Measurements from ENCODE around the gene HS3ST4. TPM values are rescaled to one million over a fixed set of nuclear protein-coding genes. Genes with fewer than 3 reads are reported as not detected.

The HS3ST4 gene
- total RNA-seq, 5 donors from 2014 or later (not counting 1 experiment from before 2014, with no cell fraction given): not detected

DNA sequence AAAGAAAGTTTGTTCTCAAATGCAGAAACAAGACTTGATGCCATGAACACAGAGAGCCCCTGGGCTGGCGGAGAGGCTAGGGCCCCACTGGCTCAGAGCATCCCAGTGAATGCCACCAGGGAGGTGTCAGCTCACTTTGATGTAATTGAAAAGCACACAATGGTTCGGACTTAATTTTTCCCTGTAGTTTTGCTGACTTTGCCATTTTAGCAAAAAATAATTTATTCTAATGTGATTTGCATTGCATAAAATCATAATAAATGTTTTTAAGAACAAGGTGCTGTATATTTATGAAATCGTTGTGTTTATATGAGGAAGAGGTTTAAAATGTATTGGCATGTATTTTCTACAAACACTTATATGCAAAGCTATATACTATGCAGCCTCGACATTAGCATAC, 140.5 kb downstream of the HS3ST4 start:
- Mint-ChIP-seq H3K36me3 (no peaks in the 10 kb centered on the region), H3K4me1 (no peaks in the 10 kb centered on the region), H3K9me3 (no peaks in the 10 kb centered on the region), H3K27me3 (peaks cover 15 to 17% of the 10 kb centered on the region in 2 donors), H3K27ac (no peak overlapping the region), H3K4me3 (no peak overlapping the region)
- Histone ChIP-seq H3K27ac (ENCODE audit: low read length) (no peak overlapping the region), H3K9me3 (no peaks in the 10 kb centered on the region), H3K4me1 (ENCODE audit: control insufficient read depth in 1 of 2, extremely low read depth in 1 of 2, insufficient read depth in 2 of 2, low read length in 2 of 2) (no peaks in the 10 kb centered on the region), H3K27me3 (replicated peaks in 1 of 2; ENCODE audit: control insufficient read depth in 2 of 2, extremely low read depth in 1 of 2, insufficient read depth in 2 of 2, low read length in 1 of 2) (peaks cover 4 to 9% of the 10 kb centered on the region in 2 experiments), H3K4me3 (ENCODE audit: control insufficient read depth in 1 of 2, extremely low read depth in 1 of 2, low read length in 1 of 2) (no peak overlapping the region), H3K36me3 (ENCODE audit: control insufficient read depth in 2 of 2, extremely low read depth in 1 of 2, insufficient read depth in 1 of 2, low read length in 1 of 2) (no peaks in the 10 kb centered on the region)
- ATAC-seq (replicated peaks in 1 of 4): no peak
- no peak for DNase-seq
- POLR2A ChIA-PET: no interaction called here
- WGBS (ENCODE audit: insufficient coverage): 100% methylated on average over 1 of the region's 4 CpGs
- CTCF ChIA-PET: no interaction called here

GRCh38 chr16:25834101-25834500, 142.3 kb downstream of the HS3ST4 start:
- no CpG with 5 or more reads among the region's 1 CpG for WGBS (ENCODE audit: insufficient coverage)
- no peak for DNase-seq
- no peak overlapping the region for H3K27ac ChIP-seq (ENCODE audit: low read length)
- H3K27me3 ChIP-seq (replicated peaks in 1 of 2; ENCODE audit: control insufficient read depth in 2 of 2, extremely low read depth in 1 of 2, insufficient read depth in 2 of 2, low read length in 1 of 2): peaks cover 4 to 9% of the 10 kb centered on the region in 2 experiments
- POLR2A ChIA-PET: no interaction called here
- H3K9me3 ChIP-seq: no peaks in the 10 kb centered on the region
- Mint-ChIP-seq H3K36me3 (no peaks in the 10 kb centered on the region), H3K9me3 (no peaks in the 10 kb centered on the region), H3K27ac (no peak overlapping the region), H3K4me1 (peaks cover 0 to 3% (median 2%) of the 10 kb centered on the region in 3 donors), H3K4me3 (no peak overlapping the region), H3K27me3 (peaks cover 19% of the 10 kb centered on the region in 2 donors)
- peaks cover 0 to 4% of the 10 kb centered on the region in 2 experiments for H3K4me1 ChIP-seq (ENCODE audit: control insufficient read depth in 1 of 2, extremely low read depth in 1 of 2, insufficient read depth in 2 of 2, low read length in 2 of 2)
- no peak overlapping the region for H3K4me3 ChIP-seq (ENCODE audit: control insufficient read depth in 1 of 2, extremely low read depth in 1 of 2, low read length in 1 of 2)
- CTCF ChIA-PET: no interaction called here
- no peaks in the 10 kb centered on the region for H3K36me3 ChIP-seq (ENCODE audit: control insufficient read depth in 2 of 2, extremely low read depth in 1 of 2, insufficient read depth in 1 of 2, low read length in 1 of 2)
- ATAC-seq (replicated peaks in 1 of 4): no peak

GRCh38 chr16:25835126-25835525, 143.4 kb downstream of the HS3ST4 start:
- Mint-ChIP-seq H3K4me1 (peaks cover 0 to 3% (median 2%) of the 10 kb centered on the region in 3 donors), H3K27ac (no peak overlapping the region), H3K9me3 (no peaks in the 10 kb centered on the region), H3K27me3 (peaks cover 17 to 18% of the 10 kb centered on the region in 2 donors), H3K36me3 (no peaks in the 10 kb centered on the region), H3K4me3 (no peak overlapping the region)
- peaks cover 4 to 5% of the 10 kb centered on the region in 2 experiments for H3K27me3 ChIP-seq (replicated peaks in 1 of 2; ENCODE audit: control insufficient read depth in 2 of 2, extremely low read depth in 1 of 2, insufficient read depth in 2 of 2, low read length in 1 of 2)
- DNase-seq (no peak), ATAC-seq (replicated peaks in 1 of 4) (no peak)
- H3K9me3 ChIP-seq: no peaks in the 10 kb centered on the region
- no peak overlapping the region for H3K4me3 ChIP-seq (ENCODE audit: control insufficient read depth in 1 of 2, extremely low read depth in 1 of 2, low read length in 1 of 2)
- H3K4me1 ChIP-seq (ENCODE audit: control insufficient read depth in 1 of 2, extremely low read depth in 1 of 2, insufficient read depth in 2 of 2, low read length in 2 of 2): peaks cover 0 to 4% of the 10 kb centered on the region in 2 experiments
- WGBS (ENCODE audit: insufficient coverage): 40% methylated on average over 1 of the region's 2 CpGs
- ChIA-PET CTCF (no interaction called here), POLR2A (no interaction called here)
- no peaks in the 10 kb centered on the region for H3K36me3 ChIP-seq (ENCODE audit: control insufficient read depth in 2 of 2, extremely low read depth in 1 of 2, insufficient read depth in 1 of 2, low read length in 1 of 2)
- no peak overlapping the region for H3K27ac ChIP-seq (ENCODE audit: low read length)

DNA sequence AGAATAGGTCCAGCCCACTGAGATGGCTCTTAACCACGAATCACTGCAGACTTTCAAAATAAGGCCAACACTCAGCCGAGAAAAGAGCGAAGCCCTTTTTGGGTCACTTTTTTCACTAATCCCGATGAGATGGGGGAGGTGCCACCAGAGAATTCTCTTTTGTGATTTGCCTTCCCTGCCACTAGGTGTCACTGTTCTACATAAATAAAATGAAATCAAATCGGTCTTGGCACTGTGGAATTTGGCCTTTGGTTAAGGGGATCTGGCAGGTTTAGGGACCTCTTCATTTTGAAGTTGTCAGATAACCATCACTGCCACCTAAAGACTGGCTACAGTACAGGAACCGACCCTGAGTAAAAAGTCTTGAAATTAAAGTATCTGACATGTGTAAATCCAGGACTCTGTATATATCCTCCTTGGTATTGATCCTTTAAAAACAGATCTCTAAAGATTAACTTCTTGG, 147.0 kb downstream of the HS3ST4 start:
- peaks cover 8% of the 10 kb centered on the region in 2 donors for H3K27me3 Mint-ChIP-seq
- H3K4me1 ChIP-seq (ENCODE audit: control insufficient read depth in 1 of 2, extremely low read depth in 1 of 2, insufficient read depth in 2 of 2, low read length in 2 of 2): peaks cover 0 to 4% of the 10 kb centered on the region in 2 experiments
- H3K4me3 Mint-ChIP-seq: no peak overlapping the region
- no peak overlapping the region for H3K4me3 ChIP-seq (ENCODE audit: control insufficient read depth in 1 of 2, extremely low read depth in 1 of 2, low read length in 1 of 2)
- no CpG with 5 or more reads among the region's 6 CpGs for WGBS (ENCODE audit: insufficient coverage)
- H3K36me3 ChIP-seq (ENCODE audit: control insufficient read depth in 2 of 2, extremely low read depth in 1 of 2, insufficient read depth in 1 of 2, low read length in 1 of 2): no peaks in the 10 kb centered on the region
- H3K9me3 Mint-ChIP-seq: no peaks in the 10 kb centered on the region
- H3K36me3 Mint-ChIP-seq: no peaks in the 10 kb centered on the region
- no peak overlapping the region for H3K27ac ChIP-seq (ENCODE audit: low read length)
- peak in 1 of 4 experiments; percentile 19 for ATAC-seq (replicated peaks in 1 of 4)
- H3K9me3 ChIP-seq: no peaks in the 10 kb centered on the region
- H3K27me3 ChIP-seq (replicated peaks in 1 of 2; ENCODE audit: control insufficient read depth in 2 of 2, extremely low read depth in 1 of 2, insufficient read depth in 2 of 2, low read length in 1 of 2): peaks cover 0 to 4% of the 10 kb centered on the region in 2 experiments
- CTCF ChIA-PET: no interaction called here
- H3K27ac Mint-ChIP-seq: no peak overlapping the region
- peak in 13 of 35 experiments; percentile 1 to 59 (median 7) for DNase-seq
- peaks cover 0 to 3% (median 2%) of the 10 kb centered on the region in 3 donors for H3K4me1 Mint-ChIP-seq
- POLR2A ChIA-PET: no interaction called here

GRCh38 chr16:25841761-25842160, 150.0 kb downstream of the HS3ST4 start:
- POLR2A ChIA-PET: no interaction called here
- WGBS (ENCODE audit: insufficient coverage): 50% methylated on average over 1 of the region's 3 CpGs
- H3K36me3 Mint-ChIP-seq: no peaks in the 10 kb centered on the region

DNA sequence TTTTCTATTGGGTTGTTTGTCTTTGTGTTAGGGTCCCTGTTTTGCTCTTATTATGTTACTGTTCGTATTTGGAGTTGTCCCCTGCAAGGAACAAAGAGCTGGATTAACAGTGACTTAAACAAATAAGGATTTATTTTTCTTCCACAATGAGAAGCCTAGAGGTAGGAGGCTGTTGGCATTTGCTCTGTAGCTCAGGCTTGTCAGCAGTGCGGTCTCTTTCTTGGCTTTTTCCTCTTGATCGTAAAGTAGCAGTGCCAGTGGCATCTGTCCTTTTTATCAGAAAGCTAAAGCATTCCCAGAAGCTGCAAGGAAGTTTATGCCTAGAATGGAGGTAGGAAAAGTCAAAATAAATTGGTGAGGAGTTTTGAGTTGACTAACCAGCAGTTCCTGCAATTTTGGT, 154.1 kb downstream of the HS3ST4 start:
- Mint-ChIP-seq H3K27ac (no peak overlapping the region), H3K36me3 (no peaks in the 10 kb centered on the region), H3K4me1 (no peaks in the 10 kb centered on the region), H3K27me3 (peaks cover 0 to 15% of the 10 kb centered on the region in 2 donors), H3K9me3 (peaks cover 0 to 5% (median 0%) of the 10 kb centered on the region in 3 donors), H3K4me3 (no peak overlapping the region)
- Histone ChIP-seq H3K4me1 (ENCODE audit: control insufficient read depth in 1 of 2, extremely low read depth in 1 of 2, insufficient read depth in 2 of 2, low read length in 2 of 2) (no peaks in the 10 kb centered on the region), H3K4me3 (ENCODE audit: control insufficient read depth in 1 of 2, extremely low read depth in 1 of 2, low read length in 1 of 2) (no peak overlapping the region), H3K27me3 (replicated peaks in 1 of 2; ENCODE audit: control insufficient read depth in 2 of 2, extremely low read depth in 1 of 2, insufficient read depth in 2 of 2, low read length in 1 of 2) (peaks cover 0 to 8% of the 10 kb centered on the region in 2 experiments), H3K27ac (ENCODE audit: low read length) (no peak overlapping the region), H3K36me3 (ENCODE audit: control insufficient read depth in 2 of 2, extremely low read depth in 1 of 2, insufficient read depth in 1 of 2, low read length in 1 of 2) (no peaks in the 10 kb centered on the region), H3K9me3 (no peaks in the 10 kb centered on the region)
- ATAC-seq (replicated peaks in 1 of 4) (no peak), DNase-seq (no peak)
- CTCF ChIA-PET: no interaction called here
- POLR2A ChIA-PET: no interaction called here
- WGBS (ENCODE audit: insufficient coverage): 60% methylated on average over 1 of the region's 3 CpGs

More at GRCh38 chr16:25841761-25842160, 150.0 kb downstream of the HS3ST4 start:
- H3K9me3 ChIP-seq: no peaks in the 10 kb centered on the region
- CTCF ChIA-PET: no interaction called here
- Mint-ChIP-seq H3K27me3 (peaks cover 6 to 17% of the 10 kb centered on the region in 2 donors), H3K27ac (no peak overlapping the region), H3K4me3 (no peak overlapping the region), H3K9me3 (peaks cover 0 to 5% (median 0%) of the 10 kb centered on the region in 3 donors), H3K4me1 (peaks cover 0 to 3% (median 2%) of the 10 kb centered on the region in 3 donors)
- H3K4me1 ChIP-seq (ENCODE audit: control insufficient read depth in 1 of 2, extremely low read depth in 1 of 2, insufficient read depth in 2 of 2, low read length in 2 of 2): peaks cover 0 to 4% of the 10 kb centered on the region in 2 experiments
- DNase-seq (no peak), ATAC-seq (replicated peaks in 1 of 4) (no peak)
- no peak overlapping the region for H3K4me3 ChIP-seq (ENCODE audit: control insufficient read depth in 1 of 2, extremely low read depth in 1 of 2, low read length in 1 of 2)
- no peak overlapping the region for H3K27ac ChIP-seq (ENCODE audit: low read length)
- no peaks in the 10 kb centered on the region for H3K36me3 ChIP-seq (ENCODE audit: control insufficient read depth in 2 of 2, extremely low read depth in 1 of 2, insufficient read depth in 1 of 2, low read length in 1 of 2)
- peaks cover 0 to 5% of the 10 kb centered on the region in 2 experiments for H3K27me3 ChIP-seq (replicated peaks in 1 of 2; ENCODE audit: control insufficient read depth in 2 of 2, extremely low read depth in 1 of 2, insufficient read depth in 2 of 2, low read length in 1 of 2)

- Histone ChIP-seq H3K27ac (ENCODE audit: low read length) (no peak overlapping the region), H3K4me3 (ENCODE audit: control insufficient read depth in 1 of 2, extremely low read depth in 1 of 2, low read length in 1 of 2) (no peak overlapping the region), H3K36me3 (ENCODE audit: control insufficient read depth in 2 of 2, extremely low read depth in 1 of 2, insufficient read depth in 1 of 2, low read length in 1 of 2) (no peaks in the 10 kb centered on the region), H3K4me1 (ENCODE audit: control insufficient read depth in 1 of 2, extremely low read depth in 1 of 2, insufficient read depth in 2 of 2, low read length in 2 of 2) (no peaks in the 10 kb centered on the region), H3K27me3 (replicated peaks in 1 of 2; ENCODE audit: control insufficient read depth in 2 of 2, extremely low read depth in 1 of 2, insufficient read depth in 2 of 2, low read length in 1 of 2) (peaks cover 0 to 3% of the 10 kb centered on the region in 2 experiments), H3K9me3 (no peaks in the 10 kb centered on the region)
- ATAC-seq (replicated peaks in 1 of 4): no peak
- POLR2A ChIA-PET: no interaction called here
- H3K4me1 Mint-ChIP-seq: no peaks in the 10 kb centered on the region
- CTCF ChIA-PET: no interaction called here
- H3K9me3 Mint-ChIP-seq: peaks cover 0 to 4% (median 0%) of the 10 kb centered on the region in 3 donors
- H3K36me3 Mint-ChIP-seq: no peaks in the 10 kb centered on the region
- WGBS (ENCODE audit: insufficient coverage): 37% methylated on average over 2 of the region's 6 CpGs
- no peak overlapping the region for H3K27ac Mint-ChIP-seq
- H3K4me3 Mint-ChIP-seq: no peak overlapping the region
- no peak for DNase-seq
- H3K27me3 Mint-ChIP-seq: peaks cover 21 to 41% of the 10 kb centered on the region in 2 donors
Observed at GRCh38 chr16:25854141-25854540, 162.4 kb downstream of the HS3ST4 start.
